Endothelial cell (in vitro differentiated cells): ENCODE results near the gene KRT2. TPM values are rescaled to one million over a fixed set of nuclear protein-coding genes. Genes with fewer than 3 reads are reported as not detected.

Experiments used
- DNase-seq: peaks from one replicate; pipeline ENCODE4 v3.0.0; 2021; ENCODE audit warnings: low spot score
- H3K27ac Mint-ChIP-seq: one replicate; pipeline ENCODE4 v1.8.0; 2021; ENCODE audit warnings: mixed read lengths, inconsistent platforms; ENCODE audit not compliant: unreplicated experiment
- H3K27me3 Mint-ChIP-seq: one replicate; pipeline ENCODE4 v1.8.0; 2021; ENCODE audit warnings: mild to moderate bottlenecking, moderate library complexity, mixed read lengths, inconsistent platforms; ENCODE audit not compliant: unreplicated experiment
- H3K36me3 Mint-ChIP-seq: one replicate; pipeline ENCODE4 v1.8.0; 2021; ENCODE audit warnings: mild to moderate bottlenecking, low read depth, mixed read lengths, inconsistent platforms; ENCODE audit not compliant: unreplicated experiment
- H3K4me1 Mint-ChIP-seq: one replicate; pipeline ENCODE4 v1.8.0; 2021; ENCODE audit warnings: mild to moderate bottlenecking, mixed read lengths, inconsistent platforms; ENCODE audit not compliant: unreplicated experiment
- H3K4me3 Mint-ChIP-seq: one replicate; pipeline ENCODE4 v1.8.0; 2021; ENCODE audit warnings: mild to moderate bottlenecking, mixed read lengths, inconsistent platforms; ENCODE audit not compliant: unreplicated experiment
- H3K9me3 Mint-ChIP-seq: one replicate; pipeline ENCODE4 v1.8.0; 2021; ENCODE audit warnings: mixed read lengths, inconsistent platforms; ENCODE audit not compliant: unreplicated experiment
- CTCF ChIP-seq: fragments of 200-600 bp; sonication (generic); IDR thresholded peaks from one replicate; pipeline ENCODE4 v1.5.0; 2021; ENCODE audit warnings: antibody characterized with exemption; ENCODE audit not compliant: unreplicated experiment
- total RNA-seq: library from RNA; stranded (reverse); fragmentation: NEBNext Ultra II Directional; extraction: Animal tissue kit (Norgen Biotek cat#: 25700); gene quantifications from one replicate; pipeline ENCODE4 v1.2.1, GENCODE V29; 2021; ENCODE audit not compliant: unreplicated experiment

The KRT2 gene
- total RNA-seq, 1 donor from 2014 or later, result not detected

- H3K9me3 Mint-ChIP-seq, result no peaks in the 10 kb centered on the region
- no peak overlapping the region for H3K27ac Mint-ChIP-seq
- no peak for TF ChIP-seq CTCF
- H3K27me3 Mint-ChIP-seq, result peaks cover 3% of the 10 kb centered on the region
- H3K36me3 Mint-ChIP-seq, result no peaks in the 10 kb centered on the region
- no peak for DNase-seq
- H3K4me1 Mint-ChIP-seq, result no peaks in the 10 kb centered on the region
- H3K4me3 Mint-ChIP-seq, result no peak overlapping the region
Measured at GRCh38 chr12:52606096-52606495, 45.9 kb downstream of the KRT2 start.

- DNase-seq, result no peak
- Mint-ChIP-seq H3K4me3 (no peak overlapping the region), H3K27me3 (no peaks in the 10 kb centered on the region)
Measured at GRCh38 chr12:52605542-52605941, 46.5 kb downstream of the KRT2 start.

GRCh38 chr12:52604859-52605258 lies 47.2 kb downstream of the KRT2 start:
- Mint-ChIP-seq H3K4me3 (no peak overlapping the region), H3K4me1 (no peaks in the 10 kb centered on the region), H3K36me3 (no peaks in the 10 kb centered on the region), H3K27me3 (no peaks in the 10 kb centered on the region), H3K27ac (no peak overlapping the region), H3K9me3 (no peaks in the 10 kb centered on the region)
- DNase-seq, result no peak
- no peak for TF ChIP-seq CTCF

More at GRCh38 chr12:52605542-52605941, 46.5 kb downstream of the KRT2 start:
- Mint-ChIP-seq H3K27ac (no peak overlapping the region), H3K4me1 (no peaks in the 10 kb centered on the region), H3K9me3 (no peaks in the 10 kb centered on the region), H3K36me3 (no peaks in the 10 kb centered on the region)
- no peak for TF ChIP-seq CTCF

- Mint-ChIP-seq H3K36me3 (no peaks in the 10 kb centered on the region), H3K4me3 (no peak overlapping the region), H3K27ac (no peak overlapping the region), H3K9me3 (no peaks in the 10 kb centered on the region), H3K27me3 (no peaks in the 10 kb centered on the region), H3K4me1 (no peaks in the 10 kb centered on the region)
- no peak for DNase-seq
- TF ChIP-seq CTCF, result no peak
Measured at GRCh38 chr12:52603314-52603713, 48.7 kb downstream of the KRT2 start.

GRCh38 chr12:52602552-52602951 lies 49.5 kb downstream of the KRT2 start:
- Mint-ChIP-seq H3K36me3 (no peaks in the 10 kb centered on the region), H3K4me1 (no peaks in the 10 kb centered on the region), H3K27ac (no peak overlapping the region), H3K4me3 (no peak overlapping the region), H3K27me3 (no peaks in the 10 kb centered on the region), H3K9me3 (no peaks in the 10 kb centered on the region)
- no peak for DNase-seq
- no peak for TF ChIP-seq CTCF
